Measurements from ENCODE around the gene HOOK1. TPM values are rescaled to one million over a fixed set of nuclear protein-coding genes. Genes with fewer than 3 reads are reported as not detected.

The HOOK1 gene
- polyA plus RNA-seq, 3 donors: not detected

DNA sequence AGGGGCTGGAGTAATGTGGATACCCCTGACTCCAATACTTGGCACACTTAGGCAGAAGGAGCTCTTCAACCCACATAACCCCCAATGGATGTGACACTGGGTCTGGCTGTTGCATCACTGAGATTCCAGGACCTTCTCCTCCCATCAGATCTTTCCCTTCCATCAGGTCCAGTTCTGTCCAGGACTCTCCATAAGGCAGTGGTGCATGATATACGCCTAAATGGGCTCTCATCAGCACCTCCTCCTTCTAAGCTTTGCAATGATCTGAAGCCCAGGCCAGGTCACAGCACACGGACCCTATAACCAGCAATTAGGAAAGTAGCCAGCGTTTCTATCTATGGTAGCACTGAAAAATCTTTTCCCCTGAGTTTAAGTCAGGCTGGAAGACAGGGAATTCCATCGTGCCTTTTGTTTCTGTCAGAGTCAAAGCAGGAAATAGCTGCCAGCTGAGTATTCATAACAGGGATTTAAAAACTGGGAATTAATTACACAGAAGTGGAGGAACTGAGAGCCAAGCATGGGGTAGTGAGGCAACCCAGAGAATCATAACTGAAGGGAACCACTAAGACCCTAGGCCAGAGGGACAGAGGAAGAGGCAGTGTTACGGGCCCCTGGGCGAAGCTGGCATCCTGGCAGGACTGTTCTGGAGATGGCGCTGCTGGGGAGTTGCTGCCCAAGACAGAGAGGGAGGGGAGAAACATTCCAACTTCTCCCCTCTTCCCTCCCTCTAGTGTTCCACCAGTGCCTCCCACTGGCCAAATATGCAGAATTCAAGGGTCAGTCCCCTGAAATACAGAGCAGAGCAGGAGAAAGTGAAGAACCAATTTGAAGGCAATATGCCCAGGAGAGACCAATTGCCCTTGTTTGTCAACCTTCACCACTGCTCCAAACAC lies 37.5 kb upstream of the HOOK1 start:
- no peak for DNase-seq
- intact Hi-C loops (cut with micrococcal nuclease): no loop called here
- no peak for TF ChIP-seq CTCF (IDR thresholded peaks at IDR 0.05)
- H3K9me3 ChIP-seq (replicated peaks in 1 of 2; ENCODE audit: control insufficient read depth in 1 of 2, insufficient read depth in 1 of 2, low read length in 2 of 2): no peaks in the 10 kb centered on the region
- no peaks in the 10 kb centered on the region for H3K4me1 ChIP-seq (ENCODE audit: control insufficient read depth in 1 of 2, insufficient read depth in 2 of 2, low read length in 2 of 2)
- H3K4me2 ChIP-seq (replicated peaks; ENCODE audit: extremely low read depth, low read length, poor library complexity, severe bottlenecking): no peak overlapping the region
- no peak overlapping the region for H2AFZ ChIP-seq (ENCODE audit: insufficient read depth, low read depth, low read length, poor library complexity, severe bottlenecking)
- WGBS (ENCODE audit: insufficient coverage): 95% methylated on average over 3 of the region's 7 CpGs
- Mint-ChIP-seq H3K9me3 (no peaks in the 10 kb centered on the region), H3K27ac (no peak overlapping the region), H3K4me1 (no peaks in the 10 kb centered on the region), H3K4me3 (no peak overlapping the region), H3K36me3 (no peaks in the 10 kb centered on the region), H3K27me3 (ENCODE audit: low read depth in 3 of 3) (peaks cover 0 to 7% (median 0%) of the 10 kb centered on the region in 3 donors)
- H3K79me2 ChIP-seq (ENCODE audit: insufficient read depth, low read length): no peaks in the 10 kb centered on the region
- H3K27ac ChIP-seq (ENCODE audit: low read depth in 1 of 2, low read length in 2 of 2): no peak overlapping the region
- no peak overlapping the region for H3K4me3 ChIP-seq (replicated peaks in 1 of 3; ENCODE audit: low read depth in 2 of 3, low read length in 3 of 3)
- no peaks in the 10 kb centered on the region for H3K36me3 ChIP-seq (replicated peaks in 1 of 2; ENCODE audit: control insufficient read depth in 1 of 2, insufficient read depth in 2 of 2, low read length in 2 of 2)
- no peaks in the 10 kb centered on the region for H3K27me3 ChIP-seq (ENCODE audit: control insufficient read depth in 2 of 2, insufficient read depth in 2 of 2, low read length in 2 of 2)
- H4K20me1 ChIP-seq (ENCODE audit: insufficient read depth, low read length): no peaks in the 10 kb centered on the region
- H3K9ac ChIP-seq (ENCODE audit: insufficient read depth, low read length, poor library complexity, severe bottlenecking): no peak overlapping the region

- H3K4me3 ChIP-seq (replicated peaks in 1 of 3; ENCODE audit: low read depth in 2 of 3, low read length in 3 of 3): no peak overlapping the region
- H3K27ac ChIP-seq (ENCODE audit: low read depth in 1 of 2, low read length in 2 of 2): no peak overlapping the region
- H2AFZ ChIP-seq (ENCODE audit: insufficient read depth, low read depth, low read length, poor library complexity, severe bottlenecking): no peak overlapping the region
- H3K9ac ChIP-seq (ENCODE audit: insufficient read depth, low read length, poor library complexity, severe bottlenecking): no peak overlapping the region
- H4K20me1 ChIP-seq (ENCODE audit: insufficient read depth, low read length): no peaks in the 10 kb centered on the region
- H3K9me3 Mint-ChIP-seq: no peaks in the 10 kb centered on the region
- no peaks in the 10 kb centered on the region for H3K9me3 ChIP-seq (replicated peaks in 1 of 2; ENCODE audit: control insufficient read depth in 1 of 2, insufficient read depth in 1 of 2, low read length in 2 of 2)
- H3K36me3 ChIP-seq (replicated peaks in 1 of 2; ENCODE audit: control insufficient read depth in 1 of 2, insufficient read depth in 2 of 2, low read length in 2 of 2): no peaks in the 10 kb centered on the region
- H3K4me3 Mint-ChIP-seq: no peak overlapping the region
- H3K27ac Mint-ChIP-seq: no peak overlapping the region
- peaks cover 0 to 7% (median 0%) of the 10 kb centered on the region in 3 donors for H3K27me3 Mint-ChIP-seq (ENCODE audit: low read depth in 3 of 3)
- H3K79me2 ChIP-seq (ENCODE audit: insufficient read depth, low read length): no peaks in the 10 kb centered on the region
- intact Hi-C loops (cut with micrococcal nuclease): no loop called here
- H3K4me1 ChIP-seq (ENCODE audit: control insufficient read depth in 1 of 2, insufficient read depth in 2 of 2, low read length in 2 of 2): no peaks in the 10 kb centered on the region
- H3K27me3 ChIP-seq (ENCODE audit: control insufficient read depth in 2 of 2, insufficient read depth in 2 of 2, low read length in 2 of 2): no peaks in the 10 kb centered on the region
- no peaks in the 10 kb centered on the region for H3K4me1 Mint-ChIP-seq
- H3K36me3 Mint-ChIP-seq: no peaks in the 10 kb centered on the region
- TF ChIP-seq CTCF (IDR thresholded peaks at IDR 0.05): no peak
- H3K4me2 ChIP-seq (replicated peaks; ENCODE audit: extremely low read depth, low read length, poor library complexity, severe bottlenecking): no peak overlapping the region
- no CpG with 5 or more reads among the region's 2 CpGs for WGBS (ENCODE audit: insufficient coverage)
- no peak for DNase-seq
Observed at GRCh38 chr1:59779949-59780348, 34.8 kb upstream of the HOOK1 start.
